Loucy (cell line): ENCODE measurements around the gene ACOXL.

ENCODE experiments used
- H2AFZ ChIP-seq: fragments of 200-600 bp; sonication (generic); 2 replicates; pipeline ENCODE4 v1.6.0; 2016; ENCODE audit warnings: antibody characterized with exemption, mild to moderate bottlenecking, low read length, moderate library complexity
- H3F3A ChIP-seq: fragments of 200-600 bp; 2 replicates; pipeline ENCODE4 v1.6.0; 2016; ENCODE audit warnings: antibody characterized with exemption, low read depth, mild to moderate bottlenecking
- H3K27me3 ChIP-seq: fragments of 200-600 bp; sonication (generic); 2 replicates; pipeline ENCODE4 v1.6.1; 2014; ENCODE audit warnings: low read length, mild to moderate bottlenecking; ENCODE audit not compliant: insufficient read depth, poor library complexity, severe bottlenecking
- H3K36me3 ChIP-seq: fragments of 200-600 bp; sonication (generic); 2 replicates; pipeline ENCODE4 v1.6.1; 2016; ENCODE audit warnings: low read length; ENCODE audit not compliant: insufficient read depth
- H3K4me1 ChIP-seq: fragments of 200-600 bp; sonication (generic); 2 replicates; pipeline ENCODE4 v1.5.1; 2014; ENCODE audit warnings: low read length, mild to moderate bottlenecking; ENCODE audit not compliant: insufficient read depth, poor library complexity, severe bottlenecking
- H3K4me2 ChIP-seq: fragments of 200-600 bp; sonication (generic); 2 replicates; pipeline ENCODE4 v1.6.0; 2014; ENCODE audit warnings: antibody characterized with exemption, low read length, low read depth, mild to moderate bottlenecking; ENCODE audit not compliant: poor library complexity, severe bottlenecking
- H3K4me3 ChIP-seq: fragments of 200-600 bp; sonication (generic); 2 replicates; pipeline ENCODE4 v1.5.1; 2014; ENCODE audit warnings: low read length, mild to moderate bottlenecking, mixed read lengths; ENCODE audit not compliant: poor library complexity, severe bottlenecking
- H3K79me2 ChIP-seq: fragments of 200-600 bp; sonication (generic); 2 replicates; pipeline ENCODE4 v1.6.1; 2014; ENCODE audit warnings: low read length; ENCODE audit not compliant: insufficient read depth
- H3K9ac ChIP-seq: fragments of 200-600 bp; sonication (generic); 2 replicates; pipeline ENCODE4 v1.6.0; 2014; ENCODE audit warnings: mild to moderate bottlenecking, low read depth, low read length, moderate library complexity; ENCODE audit not compliant: poor library complexity, severe bottlenecking
- H3K9me2 ChIP-seq: fragments of 200-600 bp; sonication (generic); replicated peaks from 2 replicates; pipeline ENCODE4 v1.6.1; 2016; ENCODE audit warnings: low read depth, low read length, mixed read lengths
- H3K9me3 ChIP-seq: fragments of 200-600 bp; sonication (generic); 2 replicates; pipeline ENCODE4 v1.6.1; 2014; ENCODE audit warnings: mild to moderate bottlenecking, antibody characterized with exemption, low read length, low read depth; ENCODE audit not compliant: insufficient read depth
- H4K20me1 ChIP-seq: fragments of 200-600 bp; sonication (generic); 2 replicates; pipeline ENCODE4 v1.6.0; 2014; ENCODE audit warnings: antibody characterized with exemption, low read length, mild to moderate bottlenecking; ENCODE audit not compliant: insufficient read depth, poor library complexity, severe bottlenecking
- CTCF ChIP-seq: fragments of 200-600 bp; sonication (generic); conservative IDR thresholded peaks from 2 replicates; pipeline ENCODE4 v1.5.1; 2014; ENCODE audit warnings: mild to moderate bottlenecking, antibody characterized with exemption, low read length
- EZH2phosphoT487 ChIP-seq: fragments of 200-600 bp; IDR thresholded peaks from 2 replicates; pipeline ENCODE4 v1.6.1; 2018; ENCODE audit warnings: antibody characterized with exemption, mild to moderate bottlenecking, moderate library complexity, borderline replicate concordance

Gene ACOXL

GRCh38 chr2:110747522-110748488, 15.4 kb downstream of the ACOXL start:
- Histone ChIP-seq H3K4me2 (peak overlapping the region; percentile 70), H3K79me2 (no peaks in the 10 kb centered on the region), H3K4me1 (peaks cover 36% of the 10 kb centered on the region), H3F3A (0 out of 2 replicates have a peak, but pooled peaks cover 3% of the 10 kb centered on the region), H3K36me3 (no peaks in the 10 kb centered on the region), H2AFZ (peak overlapping the region; percentile 64), H3K4me3 (peak overlapping the region; percentile 61), H3K27me3 (no peaks in the 10 kb centered on the region), H4K20me1 (no peaks in the 10 kb centered on the region), H3K9me2 (no peaks in the 10 kb centered on the region), H3K9ac (peak overlapping the region; percentile 62), H3K9me3 (no peaks in the 10 kb centered on the region)
- no peak for TF ChIP-seq CTCF
- no peak for TF ChIP-seq EZH2phosphoT487

GRCh38 chr2:110748489-110748867, 16.1 kb downstream of the ACOXL start:
- H3K4me3 ChIP-seq = peak overlapping the region; percentile 61
- H3K4me2 ChIP-seq = peak overlapping the region; percentile 70
- H3K9me2 ChIP-seq = no peaks in the 10 kb centered on the region
- H3K79me2 ChIP-seq = no peaks in the 10 kb centered on the region
- H3K4me1 ChIP-seq = peaks cover 36% of the 10 kb centered on the region
- H3F3A ChIP-seq = 0 out of 2 replicates have a peak, but pooled peaks cover 3% of the 10 kb centered on the region
- peak overlapping the region; percentile 64; the same call in 1 of the 2 replicates for H2AFZ ChIP-seq
- H3K9ac ChIP-seq = peak overlapping the region; percentile 62
- H3K9me3 ChIP-seq = no peaks in the 10 kb centered on the region
- no peaks in the 10 kb centered on the region for H4K20me1 ChIP-seq
- TF ChIP-seq CTCF (no peak), EZH2phosphoT487 (no peak)
- no peaks in the 10 kb centered on the region for H3K36me3 ChIP-seq
- no peaks in the 10 kb centered on the region for H3K27me3 ChIP-seq

DNA sequence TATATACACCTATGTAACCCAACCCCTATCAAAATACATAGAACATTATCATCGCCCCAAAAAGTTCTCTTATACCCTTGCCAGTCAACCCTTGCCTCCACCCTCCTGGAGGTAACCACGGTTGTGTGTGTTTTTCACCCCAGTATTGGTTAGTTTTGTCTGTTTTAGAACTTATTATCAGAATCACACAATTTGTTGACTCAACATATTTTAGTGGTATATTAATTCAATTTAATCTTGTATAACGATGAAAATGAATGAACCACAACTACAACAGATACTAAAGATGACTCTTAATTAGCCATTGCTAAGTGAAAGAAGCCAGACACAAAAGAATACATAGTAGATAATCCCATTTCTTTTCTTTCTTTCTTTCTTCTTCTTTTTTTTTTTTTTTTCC, 19.3 kb downstream of the ACOXL start:
- H3K4me2 ChIP-seq = no peak overlapping the region
- H3K79me2 ChIP-seq = no peaks in the 10 kb centered on the region

More for the DNA sequence above, 19.3 kb downstream of the ACOXL start:
- H3K27me3 ChIP-seq = no peaks in the 10 kb centered on the region
- H4K20me1 ChIP-seq = no peaks in the 10 kb centered on the region
- H2AFZ ChIP-seq = no peak overlapping the region
- H3K9me3 ChIP-seq = no peaks in the 10 kb centered on the region
- TF ChIP-seq CTCF (no peak), EZH2phosphoT487 (no peak)
- H3K9me2 ChIP-seq = no peaks in the 10 kb centered on the region
- no peak overlapping the region for H3K9ac ChIP-seq
- H3K36me3 ChIP-seq = no peaks in the 10 kb centered on the region
- H3F3A ChIP-seq = 0 out of 2 replicates have a peak, but pooled peaks cover 3% of the 10 kb centered on the region
- H3K4me1 ChIP-seq = peaks cover 27% of the 10 kb centered on the region
- no peak overlapping the region for H3K4me3 ChIP-seq
